NCI-H510A (cell line): ENCODE data around the gene BMPR1B.

Experiments used
- DNase-seq: peaks from one replicate; lab custom pipeline; 2025; lab: John Stamatoyannopoulos, UW

BMPR1B gene

DNA sequence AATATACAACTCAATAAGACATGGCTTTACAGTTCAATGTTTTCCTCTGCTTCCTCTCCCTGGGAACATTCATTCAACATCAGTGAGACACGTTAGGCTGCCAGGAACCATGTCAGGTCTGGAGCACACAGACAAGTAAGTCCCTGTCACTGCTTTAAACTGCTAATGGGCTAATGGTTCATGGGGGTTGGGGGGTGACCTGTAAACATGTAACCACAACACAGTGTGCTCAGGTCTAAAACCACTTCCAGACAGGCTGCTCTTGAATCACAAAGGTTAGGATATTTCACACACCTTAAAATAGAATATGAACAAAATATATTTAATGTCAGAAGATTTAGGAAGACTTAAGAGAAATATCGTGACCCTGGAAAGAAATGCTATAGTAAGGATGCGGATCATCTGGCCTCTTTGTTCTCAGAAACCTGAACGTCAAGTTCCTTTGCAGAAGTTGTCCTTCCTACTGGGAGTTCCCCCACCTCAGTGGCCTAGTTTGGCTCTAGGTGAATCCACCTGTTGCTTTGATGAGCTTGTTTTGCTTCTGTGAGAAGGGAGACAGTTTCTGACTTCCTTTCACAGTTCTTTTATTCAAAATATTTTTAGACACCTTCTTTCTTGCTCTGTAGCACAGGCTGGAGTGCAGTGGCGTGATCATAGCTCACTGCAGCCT, 431.1 kb downstream of the BMPR1B start:
- DNase-seq, result no peak

DNA sequence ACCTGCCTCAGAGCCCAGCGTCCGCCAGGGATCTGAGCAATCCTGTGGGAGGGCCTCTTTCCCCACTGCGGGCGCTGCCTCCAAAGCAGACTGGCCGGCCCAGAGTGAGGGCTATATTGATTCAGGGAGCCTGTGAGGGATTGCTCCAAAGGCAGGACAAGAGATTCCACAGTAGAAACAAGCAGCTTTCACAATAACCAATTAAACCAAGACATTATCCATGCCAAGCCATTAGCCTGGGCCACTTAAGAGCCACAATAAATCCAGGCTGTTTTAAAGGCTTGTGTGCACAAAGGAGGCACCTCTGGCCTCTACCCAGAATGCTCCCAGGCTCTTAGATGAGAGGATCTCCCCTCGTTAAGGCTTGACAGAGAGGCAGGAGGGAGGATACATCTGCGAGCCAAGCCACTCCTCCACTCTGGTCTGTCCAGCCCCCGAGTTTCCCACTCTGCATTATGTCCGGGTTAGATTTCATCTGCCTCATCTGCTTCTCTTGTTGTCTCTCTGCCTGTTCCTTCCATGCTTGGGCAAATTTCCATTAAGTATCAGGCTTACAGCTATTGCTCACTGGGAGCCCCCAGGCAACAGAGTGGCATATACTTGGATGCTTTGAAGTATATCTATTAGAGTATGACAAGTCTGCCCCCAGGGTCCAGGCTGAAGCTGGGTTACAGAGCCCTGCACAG, 433.1 kb downstream of the BMPR1B start:
- no peak for DNase-seq

DNA sequence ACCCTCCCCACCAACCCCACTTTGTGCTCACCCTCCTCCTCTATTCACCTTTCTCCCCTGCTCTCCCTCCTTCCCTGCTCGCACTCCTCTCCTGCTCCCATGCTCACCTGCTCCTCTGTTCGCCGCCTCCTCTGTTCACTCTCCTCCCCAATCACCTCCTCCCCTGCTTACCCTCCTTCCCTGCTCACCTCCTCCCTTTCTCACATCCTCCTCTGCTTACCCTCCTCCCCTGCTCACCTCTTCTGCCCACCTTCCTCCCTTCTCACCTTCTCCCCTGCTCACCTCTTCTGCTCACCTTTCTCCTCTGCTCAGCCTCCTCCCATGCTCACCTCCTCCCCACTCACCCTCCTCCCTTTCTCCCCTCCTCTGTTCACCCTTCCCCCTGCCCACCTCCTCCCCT, 433.8 kb downstream of the BMPR1B start:
- DNase-seq, result no peak

DNA sequence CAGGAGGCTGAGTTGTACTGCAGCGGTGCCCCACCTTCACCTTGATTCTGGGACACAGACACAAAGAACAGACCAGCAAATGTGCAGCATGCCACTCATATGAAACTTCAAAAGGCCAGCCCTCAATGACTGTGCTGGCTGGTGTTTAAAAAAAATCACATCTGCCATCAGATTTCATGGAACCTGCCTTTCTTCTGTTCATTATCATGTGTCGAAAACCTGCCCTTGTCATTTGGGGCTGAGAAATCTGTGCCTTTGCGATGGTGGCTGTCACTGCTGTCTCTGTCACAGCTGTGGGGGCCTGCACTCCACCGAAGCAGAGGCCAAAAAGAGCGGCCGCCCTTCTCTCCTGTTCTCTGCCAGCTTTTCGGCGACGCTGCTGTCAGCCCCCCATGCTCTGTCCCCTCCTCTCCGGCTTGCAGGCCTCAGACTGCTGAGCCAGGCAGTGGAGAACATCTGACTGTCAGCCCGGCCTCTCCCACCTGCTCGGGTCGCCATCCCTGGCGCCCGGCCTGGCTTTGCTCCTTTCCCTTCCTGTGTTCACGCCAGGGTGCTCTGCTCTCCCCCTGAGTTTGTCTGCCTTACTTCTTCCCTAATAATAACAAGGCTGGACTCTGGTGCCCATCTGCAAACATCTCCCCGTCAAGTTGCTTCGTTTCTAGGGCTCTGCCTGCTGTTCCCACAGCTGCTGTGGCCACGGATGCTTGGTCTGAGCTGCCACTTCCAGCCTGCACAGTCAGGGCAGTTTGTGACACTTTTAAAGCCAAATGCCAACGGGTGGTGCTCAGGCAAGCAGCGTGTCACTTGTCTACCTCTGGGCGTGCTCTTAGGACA, 435.9 kb downstream of the BMPR1B start:
- no peak for DNase-seq

DNA sequence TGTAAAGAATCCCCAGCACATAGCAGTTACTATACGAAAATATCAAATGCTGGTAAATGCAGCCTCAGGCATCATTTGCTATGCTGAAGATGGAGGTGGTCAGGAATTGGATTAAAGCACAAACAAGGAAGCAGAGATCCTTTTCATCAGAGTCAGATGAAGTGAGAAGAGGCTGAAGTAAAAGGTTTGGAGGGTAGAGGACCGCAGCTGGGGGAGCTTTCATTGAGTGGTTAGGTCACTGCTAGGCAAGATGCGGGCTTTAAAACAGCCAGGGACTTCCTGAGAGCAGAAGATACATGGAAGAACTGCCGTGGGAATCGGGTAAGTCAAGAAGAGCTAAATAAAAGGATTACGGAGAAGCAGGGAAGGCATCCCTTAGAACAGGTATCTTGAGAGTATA, 439.6 kb downstream of the BMPR1B start:
- DNase-seq, result no peak

DNA sequence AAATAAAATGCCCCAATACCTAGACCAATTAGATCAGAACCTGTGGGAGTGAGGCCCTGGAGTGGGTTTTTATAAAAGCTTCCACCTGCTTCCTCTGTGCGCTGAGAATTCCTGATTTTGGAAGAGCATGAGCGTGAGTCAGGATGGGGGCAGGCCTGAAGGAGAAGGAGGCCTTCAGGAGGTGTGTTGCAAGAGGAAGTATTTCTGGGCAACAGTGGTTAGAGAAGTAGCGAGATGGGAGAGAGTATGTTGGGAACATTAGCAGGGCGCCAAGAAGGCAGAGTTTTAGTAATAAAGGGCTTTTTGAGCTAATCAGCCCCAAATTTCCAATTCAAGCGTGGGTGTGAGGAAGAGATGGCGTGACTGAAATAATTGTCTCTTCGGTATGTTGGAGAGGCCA, 441.2 kb downstream of the BMPR1B start:
- DNase-seq, result no peak

DNA sequence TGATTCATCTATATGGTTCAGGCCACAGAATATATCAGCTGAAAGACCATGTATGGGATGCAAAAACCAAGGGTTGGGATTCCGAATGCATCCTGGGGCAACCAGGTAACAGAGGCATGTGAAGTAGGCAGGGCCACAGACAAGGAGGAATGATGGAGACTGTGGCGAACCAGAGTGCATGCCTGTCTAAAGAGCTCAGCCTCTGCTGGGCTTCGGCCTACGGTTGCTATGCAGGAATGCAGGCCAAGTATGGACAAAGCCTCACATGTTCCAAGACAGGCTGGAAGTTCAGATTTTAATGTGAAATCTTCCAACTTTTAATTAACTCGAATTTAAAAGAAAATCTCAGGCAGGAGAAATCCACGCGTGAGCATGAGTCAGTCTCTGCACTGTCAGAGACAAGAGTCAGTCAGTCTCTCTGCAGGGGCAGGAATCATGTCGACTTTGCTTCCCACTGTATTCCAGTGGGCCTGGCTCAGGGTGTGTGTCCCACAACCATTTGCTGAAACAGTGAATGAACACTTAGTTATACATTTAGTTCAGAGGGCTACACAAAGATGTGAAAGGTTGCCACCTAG, 446.6 kb downstream of the BMPR1B start:
- no peak for DNase-seq

DNA sequence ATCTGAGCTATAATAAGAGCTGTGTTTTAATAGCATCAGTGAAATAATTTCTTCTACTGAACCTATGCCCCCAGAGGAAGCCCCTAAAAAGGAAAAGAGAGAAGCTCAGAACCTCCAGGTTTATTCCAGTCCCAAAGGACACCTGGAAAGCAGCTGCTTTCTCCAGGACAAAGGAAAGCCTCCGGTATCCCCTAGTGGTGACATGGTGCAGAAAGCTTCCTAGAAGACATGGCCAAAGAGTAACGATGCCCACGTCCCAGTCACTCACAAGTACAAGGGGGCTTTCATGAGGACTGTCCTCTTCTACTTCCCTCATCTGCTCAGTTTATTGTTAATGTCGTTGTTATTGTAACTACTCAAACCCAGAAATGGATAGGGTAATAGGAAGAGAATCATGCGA, 447.1 kb downstream of the BMPR1B start:
- no peak for DNase-seq
